Fibroblast of lung (primary cell): ENCODE results near the gene ETV2. TPM values are rescaled to one million over a fixed set of nuclear protein-coding genes. Genes with fewer than 3 reads are reported as not detected.

Source experiments
- DNase-seq, 2 donors: peaks; one replicate each; pipeline versions ENCODE4 v3.0.0 to v3.0.0-alpha.2; 2010; ENCODE audit warnings: low read depth in 2 of 2
- H2AFZ ChIP-seq: 2 replicates; pipeline ENCODE4 v1.5.1; 2012; ENCODE audit warnings: low read length, control low read depth, inconsistent platforms
- H3K27ac ChIP-seq: 2 replicates; pipeline ENCODE4 v1.5.1; 2011; ENCODE audit warnings: low read length, control low read depth; ENCODE audit not compliant: insufficient read depth
- H3K27me3 ChIP-seq: 2 replicates; pipeline ENCODE4 v1.5.1; 2011; ENCODE audit warnings: mild to moderate bottlenecking, low read length; ENCODE audit not compliant: control insufficient read depth, insufficient read depth
- H3K36me3 ChIP-seq: 2 replicates; pipeline ENCODE4 v1.5.1; 2011; ENCODE audit warnings: low read length; ENCODE audit not compliant: control insufficient read depth, insufficient read depth
- H3K4me1 ChIP-seq: 2 replicates; pipeline ENCODE4 v1.5.1; 2011; ENCODE audit warnings: low read length; ENCODE audit not compliant: control insufficient read depth, insufficient read depth; ENCODE audit errors: extremely low read depth
- H3K4me2 ChIP-seq: 2 replicates; pipeline ENCODE4 v1.5.1; 2011; ENCODE audit warnings: low read length, control low read depth; ENCODE audit not compliant: insufficient read depth; ENCODE audit errors: extremely low read depth
- H3K4me3 ChIP-seq, 4 experiments: fragments of 200-600 bp in 1 of 4; sonication (generic) in 1 of 4; replicated peaks in 1 of 4; 2 replicates each; pipeline ENCODE4 v1.5.1; 2011 to 2016; ENCODE audit warnings: low read length in 4 of 4, low read depth in 3 of 4, mild to moderate bottlenecking in 3 of 4, control low read depth in 2 of 4, inconsistent platforms in 1 of 4, mixed read lengths in 1 of 4; ENCODE audit not compliant: insufficient read depth in 1 of 4; ENCODE audit errors: control extremely low read depth in 1 of 4
- H3K79me2 ChIP-seq: 2 replicates; pipeline ENCODE4 v1.5.1; 2012; ENCODE audit warnings: mild to moderate bottlenecking, low read length, inconsistent platforms; ENCODE audit not compliant: control insufficient read depth, insufficient read depth
- H3K9ac ChIP-seq: 2 replicates; pipeline ENCODE4 v1.5.1; 2011; ENCODE audit warnings: mild to moderate bottlenecking, low read length, control low read depth; ENCODE audit not compliant: insufficient read depth
- H3K9me3 ChIP-seq: 2 replicates; pipeline ENCODE4 v1.5.1; 2012; ENCODE audit warnings: low read depth, low read length; ENCODE audit not compliant: control insufficient read depth, insufficient read depth
- H4K20me1 ChIP-seq: 2 replicates; pipeline ENCODE4 v1.5.1; 2011; ENCODE audit warnings: low read length; ENCODE audit not compliant: control insufficient read depth, insufficient read depth; ENCODE audit errors: extremely low read depth
- CTCF ChIP-seq, 2 donors: IDR thresholded peaks in 1 of 2; conservative IDR thresholded peaks in 1 of 2; 1 replicate in 1 of 2; 2 replicates in 1 of 2; pipeline ENCODE4 v1.5.1; 2011 to 2012; ENCODE audit warnings: low read length in 2 of 2, control low read depth in 1 of 2, inconsistent platforms in 1 of 2, low read depth in 1 of 2, mild to moderate bottlenecking in 1 of 2
- EZH2 ChIP-seq: IDR thresholded peaks from 2 replicates; pipeline ENCODE4 v1.5.1; 2012; ENCODE audit warnings: low read length, control low read depth, mild to moderate bottlenecking; ENCODE audit errors: missing control alignments
- polyA plus RNA-seq, 2 donors: library from polyadenylated mRNA; depleted of rRNA in 1 of 2; stranded (reverse) in 1 of 2; unstranded in 1 of 2; fragments of >200 nt; gene quantifications; 2 replicates each; pipeline ENCODE4 v1.2.1, GENCODE V29; 2011 to 2012; ENCODE audit warnings: missing spikeins in 1 of 2
- total RNA-seq: library from RNA; depleted of rRNA; stranded (reverse); fragments of >200 nt; gene quantifications from 2 replicates; pipeline ENCODE4 v1.2.1, GENCODE V29; 2014

Gene ETV2
- total and polyA plus RNA-seq, 2 donors (not counting 1 experiment from before 2014, with no cell fraction given): 0.12 to 0.50 TPM

- H3K4me2 ChIP-seq: no peak overlapping the region
- no peaks in the 10 kb centered on the region for H3K36me3 ChIP-seq
- H3K79me2 ChIP-seq: no peaks in the 10 kb centered on the region
- H3K9me3 ChIP-seq: no peaks in the 10 kb centered on the region
- no peak overlapping the region for H3K27ac ChIP-seq
- H3K4me1 ChIP-seq: no peaks in the 10 kb centered on the region
- no peaks in the 10 kb centered on the region for H4K20me1 ChIP-seq
- H3K27me3 ChIP-seq: no peaks in the 10 kb centered on the region
- no peak overlapping the region for H3K4me3 ChIP-seq
- no peak overlapping the region for H3K9ac ChIP-seq
- TF ChIP-seq CTCF (conservative IDR thresholded peaks at IDR 0.05 in 1 of 2, IDR thresholded peaks at IDR 0.05 in 1 of 2; ENCODE audit: low read depth in 1 of 2, low read length in 2 of 2) (no peak), EZH2 (no peak)
- H2AFZ ChIP-seq: no peak overlapping the region
- DNase-seq: no peak
Observed at GRCh38 chr19:35665604-35666003, 24.1 kb downstream of the ETV2 start.

- no peaks in the 10 kb centered on the region for H3K27me3 ChIP-seq
Observed at GRCh38 chr19:35666251-35666913, 24.8 kb downstream of the ETV2 start, which contains the start of gene UPK1A. Gene UPK1A, plus strand, starts transcription at chr19:35666517. Its CDS starts 296 bp downstream, at chr19:35666813.

GRCh38 chr19:35669566-35669965 is 28.0 kb downstream of the ETV2 start:
- Histone ChIP-seq H3K79me2 (no peaks in the 10 kb centered on the region), H3K4me1 (no peaks in the 10 kb centered on the region), H3K4me2 (no peak overlapping the region), H3K27ac (no peak overlapping the region), H2AFZ (no peak overlapping the region), H4K20me1 (no peaks in the 10 kb centered on the region), H3K9me3 (no peaks in the 10 kb centered on the region), H3K9ac (no peak overlapping the region), H3K4me3 (no peak overlapping the region), H3K27me3 (no peaks in the 10 kb centered on the region), H3K36me3 (no peaks in the 10 kb centered on the region)
- TF ChIP-seq EZH2: no peak
- TF ChIP-seq CTCF (conservative IDR thresholded peaks at IDR 0.05 in 1 of 2, IDR thresholded peaks at IDR 0.05 in 1 of 2; ENCODE audit: low read depth in 1 of 2, low read length in 2 of 2): no peak
- no peak for DNase-seq

More at GRCh38 chr19:35666251-35666913, 24.8 kb downstream of the ETV2 start, which contains the start of gene UPK1A:
- Histone ChIP-seq H3K27ac (no peak within 1 kb of the TSS), H3K9me3 (no peaks in the 10 kb centered on the region), H3K36me3 (no peaks in the 10 kb centered on the region), H3K4me2 (no peak within 1 kb of the TSS), H4K20me1 (no peaks in the 10 kb centered on the region), H3K4me1 (no peaks in the 10 kb centered on the region), H3K9ac (no peak within 1 kb of the TSS), H3K4me3 (no peak within 1 kb of the TSS), H2AFZ (no peak within 1 kb of the TSS), H3K79me2 (no peaks in the 10 kb centered on the region)
- no peak for DNase-seq
- TF ChIP-seq EZH2 (no peak), CTCF (conservative IDR thresholded peaks at IDR 0.05 in 1 of 2, IDR thresholded peaks at IDR 0.05 in 1 of 2; ENCODE audit: low read depth in 1 of 2, low read length in 2 of 2) (no peak)
